Measurements from ENCODE around the gene C10orf90. TPM values are rescaled to one million over a fixed set of nuclear protein-coding genes. Genes with fewer than 3 reads are reported as not detected.

C10orf90 gene
- total RNA-seq, 2 donors from 2014 or later, result 0.33 TPM; not detected in 1

DNA sequence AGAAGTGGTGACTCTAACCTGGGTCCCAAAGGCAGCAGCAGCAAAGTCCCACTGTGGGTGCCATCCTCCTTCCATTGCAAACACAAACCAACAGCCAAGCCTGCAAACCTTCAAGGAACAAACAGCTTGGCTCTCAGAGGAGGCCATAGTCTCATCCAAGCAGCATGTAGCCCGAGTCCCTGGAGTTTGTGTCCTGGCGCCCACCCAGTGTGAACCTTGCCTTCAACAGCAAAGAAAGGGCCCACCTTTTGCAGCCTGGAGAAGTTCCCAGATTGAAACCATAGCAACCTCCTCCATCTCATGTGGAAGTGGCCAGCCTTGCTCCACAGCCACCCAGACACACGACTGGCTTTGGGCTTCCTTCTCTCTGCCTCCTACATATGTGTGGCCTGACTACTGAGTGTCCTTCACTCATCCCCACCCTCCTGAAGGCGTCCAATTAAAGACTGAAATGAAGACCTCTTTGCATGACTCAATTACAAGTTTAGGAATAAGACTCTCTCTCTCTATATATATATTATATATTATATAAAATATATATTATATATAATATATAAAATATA lies 106.1 kb downstream of the C10orf90 start:
- peaks cover 17% of the 10 kb centered on the region for H3K27me3 Mint-ChIP-seq (ENCODE audit: insufficient read depth)
- no peaks in the 10 kb centered on the region for H3K27me3 ChIP-seq (ENCODE audit: control insufficient read depth, insufficient read depth, low read length, poor library complexity, severe bottlenecking)
- H3K4me3 ChIP-seq (ENCODE audit: low read length), result no peak overlapping the region
- no peak overlapping the region for H3K27ac ChIP-seq (ENCODE audit: low read depth, low read length)
- no peak overlapping the region for H3K27ac Mint-ChIP-seq
- H3K36me3 Mint-ChIP-seq (ENCODE audit: low read depth), result peaks cover 13% of the 10 kb centered on the region
- TF ChIP-seq, protein P1, sequence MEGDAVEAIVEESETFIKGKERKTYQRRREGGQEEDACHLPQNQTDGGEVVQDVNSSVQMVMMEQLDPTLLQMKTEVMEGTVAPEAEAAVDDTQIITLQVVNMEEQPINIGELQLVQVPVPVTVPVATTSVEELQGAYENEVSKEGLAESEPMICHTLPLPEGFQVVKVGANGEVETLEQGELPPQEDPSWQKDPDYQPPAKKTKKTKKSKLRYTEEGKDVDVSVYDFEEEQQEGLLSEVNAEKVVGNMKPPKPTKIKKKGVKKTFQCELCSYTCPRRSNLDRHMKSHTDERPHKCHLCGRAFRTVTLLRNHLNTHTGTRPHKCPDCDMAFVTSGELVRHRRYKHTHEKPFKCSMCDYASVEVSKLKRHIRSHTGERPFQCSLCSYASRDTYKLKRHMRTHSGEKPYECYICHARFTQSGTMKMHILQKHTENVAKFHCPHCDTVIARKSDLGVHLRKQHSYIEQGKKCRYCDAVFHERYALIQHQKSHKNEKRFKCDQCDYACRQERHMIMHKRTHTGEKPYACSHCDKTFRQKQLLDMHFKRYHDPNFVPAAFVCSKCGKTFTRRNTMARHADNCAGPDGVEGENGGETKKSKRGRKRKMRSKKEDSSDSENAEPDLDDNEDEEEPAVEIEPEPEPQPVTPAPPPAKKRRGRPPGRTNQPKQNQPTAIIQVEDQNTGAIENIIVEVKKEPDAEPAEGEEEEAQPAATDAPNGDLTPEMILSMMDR (conservative IDR thresholded peaks at IDR 0.05), result no peak
- peaks cover 29% of the 10 kb centered on the region for H3K9me3 Mint-ChIP-seq
- H3K4me1 ChIP-seq (ENCODE audit: control insufficient read depth, insufficient read depth, low read length), result peaks cover 19% of the 10 kb centered on the region
- H3K36me3 ChIP-seq (ENCODE audit: control insufficient read depth, insufficient read depth, low read length), result no peaks in the 10 kb centered on the region
- no peak overlapping the region for H3K4me3 Mint-ChIP-seq
- peak; percentile 42 for DNase-seq
- H3K4me1 Mint-ChIP-seq, result peaks cover 49% of the 10 kb centered on the region
- H3K9ac ChIP-seq (ENCODE audit: extremely low read depth, low read length, poor library complexity, severe bottlenecking), result no peak overlapping the region
- peaks cover 25% of the 10 kb centered on the region for H3K9me3 ChIP-seq (ENCODE audit: control insufficient read depth, low read length)
- WGBS, 2 experiments (ENCODE audit: insufficient coverage in 1 of 2, insufficient read length in 1 of 2), result 89 to 100% methylated on average over 1 to 4 of the region's 4 CpGs

- Histone ChIP-seq H3K9me3 (ENCODE audit: control insufficient read depth, low read length) (peaks cover 25% of the 10 kb centered on the region), H3K9ac (ENCODE audit: extremely low read depth, low read length, poor library complexity, severe bottlenecking) (peak overlapping the region; percentile 50), H3K4me3 (ENCODE audit: low read length) (no peak overlapping the region), H3K4me1 (ENCODE audit: control insufficient read depth, insufficient read depth, low read length) (peaks cover 19% of the 10 kb centered on the region), H3K36me3 (ENCODE audit: control insufficient read depth, insufficient read depth, low read length) (no peaks in the 10 kb centered on the region), H3K27ac (ENCODE audit: low read depth, low read length) (no peak overlapping the region), H3K27me3 (ENCODE audit: control insufficient read depth, insufficient read depth, low read length, poor library complexity, severe bottlenecking) (no peaks in the 10 kb centered on the region)
- H3K36me3 Mint-ChIP-seq (ENCODE audit: low read depth), result peaks cover 13% of the 10 kb centered on the region
- peaks cover 28% of the 10 kb centered on the region for H3K9me3 Mint-ChIP-seq
- H3K4me3 Mint-ChIP-seq, result no peak overlapping the region
- H3K27ac Mint-ChIP-seq, result peak overlapping the region; percentile 81
- TF ChIP-seq, protein P1 (conservative IDR thresholded peaks at IDR 0.05), result no peak
- DNase-seq, result peak; percentile 80
- 51 to 56% methylated on average over 3 of the region's 3 CpGs for WGBS, 2 experiments (ENCODE audit: insufficient coverage in 1 of 2, insufficient read length in 1 of 2)
- H3K4me1 Mint-ChIP-seq, result peaks cover 41% of the 10 kb centered on the region
- peaks cover 15% of the 10 kb centered on the region for H3K27me3 Mint-ChIP-seq (ENCODE audit: insufficient read depth)
Observed at GRCh38 chr10:126563361-126563760, 107.1 kb downstream of the C10orf90 start.

DNA sequence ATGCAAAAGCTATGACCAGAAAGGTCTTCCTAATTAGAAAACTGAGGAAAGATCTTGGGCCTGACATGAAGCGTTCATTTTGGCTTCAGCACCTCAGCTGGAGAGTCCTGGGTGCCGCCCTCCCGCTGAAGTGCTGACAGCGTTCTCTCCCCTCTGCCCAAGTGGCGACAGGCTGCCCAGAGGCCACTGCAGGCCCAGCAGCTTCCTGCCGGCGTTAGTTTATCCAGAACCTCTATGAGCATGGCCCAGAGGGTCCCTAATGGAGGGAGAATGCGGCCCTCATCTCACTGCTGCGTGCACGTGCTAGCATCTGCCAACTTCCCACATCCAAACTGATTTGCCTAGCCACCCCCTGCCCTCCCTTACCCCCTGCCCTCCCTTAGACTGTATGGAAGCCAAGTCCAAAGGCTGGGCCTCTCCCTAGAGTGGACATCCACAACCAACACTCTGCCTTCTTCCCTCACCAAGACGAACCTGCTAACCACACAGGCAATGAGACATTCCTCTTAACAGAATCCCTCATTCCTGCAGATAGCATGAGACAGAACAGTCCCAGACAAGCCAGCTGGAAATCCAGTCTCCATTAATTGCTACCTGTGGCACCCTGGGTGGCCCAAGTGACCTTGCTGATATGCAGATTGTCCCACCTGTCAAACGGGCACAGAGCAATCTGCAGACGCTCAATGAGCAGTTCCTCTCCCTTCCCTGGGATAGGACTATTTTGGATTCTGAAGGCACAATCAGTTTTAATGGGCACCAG lies 108.4 kb downstream of the C10orf90 start:
- no peaks in the 10 kb centered on the region for H3K27me3 ChIP-seq (ENCODE audit: control insufficient read depth, insufficient read depth, low read length, poor library complexity, severe bottlenecking)
- TF ChIP-seq, protein P1 (conservative IDR thresholded peaks at IDR 0.05), result no peak
- Mint-ChIP-seq H3K27ac (peak overlapping the region; percentile 81), H3K27me3 (ENCODE audit: insufficient read depth) (peaks cover 7% of the 10 kb centered on the region), H3K4me3 (peak overlapping the region; percentile 0), H3K36me3 (ENCODE audit: low read depth) (peaks cover 11% of the 10 kb centered on the region), H3K4me1 (peaks cover 47% of the 10 kb centered on the region), H3K9me3 (peaks cover 18% of the 10 kb centered on the region)
- H3K27ac ChIP-seq (ENCODE audit: low read depth, low read length), result peak overlapping the region; percentile 30
- DNase-seq, result peak; percentile 82
- WGBS, 2 experiments (ENCODE audit: insufficient coverage in 1 of 2, insufficient read length in 1 of 2), result 35 to 38% methylated on average over 8 to 13 of the region's 13 CpGs
- peaks cover 25% of the 10 kb centered on the region for H3K9me3 ChIP-seq (ENCODE audit: control insufficient read depth, low read length)
- H3K36me3 ChIP-seq (ENCODE audit: control insufficient read depth, insufficient read depth, low read length), result no peaks in the 10 kb centered on the region
- peaks cover 19% of the 10 kb centered on the region for H3K4me1 ChIP-seq (ENCODE audit: control insufficient read depth, insufficient read depth, low read length)
- H3K9ac ChIP-seq (ENCODE audit: extremely low read depth, low read length, poor library complexity, severe bottlenecking), result peak overlapping the region; percentile 50
- H3K4me3 ChIP-seq (ENCODE audit: low read length), result no peak overlapping the region

All from endodermal cell (in vitro differentiated cells).